ENCODE results near the gene EFNA3. TPM values are rescaled to one million over a fixed set of nuclear protein-coding genes. Genes with fewer than 3 reads are reported as not detected.

The EFNA3 gene
- total and polyA plus RNA-seq, 9 of the 15 experiments (the other 6 are each of a cell fraction or from before 2014, with no cell fraction given): 0.59 to 7.9 (median 4.7) TPM

DNA sequence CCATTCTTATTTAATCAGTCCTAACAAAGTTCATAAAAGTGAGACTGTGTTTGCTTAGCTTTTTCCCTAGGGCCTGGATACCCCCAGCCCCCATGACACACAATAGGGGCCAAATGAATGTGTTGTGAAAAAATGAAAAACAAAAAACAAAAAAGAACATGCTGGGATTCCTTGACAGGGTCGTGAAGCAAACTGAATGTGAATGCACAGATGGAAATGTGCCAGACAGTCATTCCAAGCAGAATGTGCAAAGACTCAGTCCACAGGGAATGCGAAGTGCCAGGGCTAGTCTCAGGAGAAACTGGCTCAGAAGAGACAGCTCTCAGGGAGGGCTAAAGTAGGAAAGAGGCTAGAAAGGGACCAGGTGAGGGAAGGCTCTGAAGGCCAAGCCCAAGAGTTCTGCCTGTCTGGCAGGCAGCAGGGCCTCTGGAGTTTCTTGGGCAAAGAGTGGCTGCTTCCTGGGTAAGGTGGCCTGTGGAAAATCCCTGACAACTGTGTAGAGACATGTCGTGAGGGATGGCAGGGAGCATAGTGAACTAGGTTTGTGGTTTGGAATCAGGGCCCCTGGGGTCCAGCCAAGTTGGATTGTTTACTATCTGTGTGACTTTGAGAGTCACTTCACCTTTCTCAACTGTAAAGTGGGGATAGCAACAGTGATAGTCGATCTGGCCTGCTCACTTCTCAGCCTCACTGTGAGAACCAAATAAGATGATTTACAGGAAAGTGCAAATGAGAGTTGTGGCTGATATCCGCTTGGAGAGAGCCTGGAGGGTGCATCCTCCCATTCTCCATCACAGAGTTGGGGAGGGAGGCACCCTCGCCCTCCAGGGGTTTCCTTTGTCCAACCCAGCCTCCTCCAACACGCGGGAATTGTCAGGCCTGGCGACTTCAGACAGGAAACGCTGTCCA, 28.7 kb upstream of the EFNA3 start (continued):
- TF ChIP-seq ZKSCAN1 (IDR thresholded peaks at IDR 0.05; ENCODE audit: low read depth, low read length): no peak
- no peak for TF ChIP-seq DPF2 (IDR thresholded peaks at IDR 0.05)
- no peak; the same call in 1 of the 2 replicates for TF ChIP-seq GABPA (tag; conservative IDR thresholded peaks at IDR 0.05; ENCODE audit: low read depth)
- TF ChIP-seq ZNF707 (CRISPR knock-in tag; conservative IDR thresholded peaks at IDR 0.05): no peak
- TF ChIP-seq, protein P1, sequence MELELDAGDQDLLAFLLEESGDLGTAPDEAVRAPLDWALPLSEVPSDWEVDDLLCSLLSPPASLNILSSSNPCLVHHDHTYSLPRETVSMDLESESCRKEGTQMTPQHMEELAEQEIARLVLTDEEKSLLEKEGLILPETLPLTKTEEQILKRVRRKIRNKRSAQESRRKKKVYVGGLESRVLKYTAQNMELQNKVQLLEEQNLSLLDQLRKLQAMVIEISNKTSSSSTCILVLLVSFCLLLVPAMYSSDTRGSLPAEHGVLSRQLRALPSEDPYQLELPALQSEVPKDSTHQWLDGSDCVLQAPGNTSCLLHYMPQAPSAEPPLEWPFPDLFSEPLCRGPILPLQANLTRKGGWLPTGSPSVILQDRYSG (tag; conservative IDR thresholded peaks at IDR 0.05; ENCODE audit: low read depth): peak; percentile 66; the same call in 1 of the 2 replicates

DNA sequence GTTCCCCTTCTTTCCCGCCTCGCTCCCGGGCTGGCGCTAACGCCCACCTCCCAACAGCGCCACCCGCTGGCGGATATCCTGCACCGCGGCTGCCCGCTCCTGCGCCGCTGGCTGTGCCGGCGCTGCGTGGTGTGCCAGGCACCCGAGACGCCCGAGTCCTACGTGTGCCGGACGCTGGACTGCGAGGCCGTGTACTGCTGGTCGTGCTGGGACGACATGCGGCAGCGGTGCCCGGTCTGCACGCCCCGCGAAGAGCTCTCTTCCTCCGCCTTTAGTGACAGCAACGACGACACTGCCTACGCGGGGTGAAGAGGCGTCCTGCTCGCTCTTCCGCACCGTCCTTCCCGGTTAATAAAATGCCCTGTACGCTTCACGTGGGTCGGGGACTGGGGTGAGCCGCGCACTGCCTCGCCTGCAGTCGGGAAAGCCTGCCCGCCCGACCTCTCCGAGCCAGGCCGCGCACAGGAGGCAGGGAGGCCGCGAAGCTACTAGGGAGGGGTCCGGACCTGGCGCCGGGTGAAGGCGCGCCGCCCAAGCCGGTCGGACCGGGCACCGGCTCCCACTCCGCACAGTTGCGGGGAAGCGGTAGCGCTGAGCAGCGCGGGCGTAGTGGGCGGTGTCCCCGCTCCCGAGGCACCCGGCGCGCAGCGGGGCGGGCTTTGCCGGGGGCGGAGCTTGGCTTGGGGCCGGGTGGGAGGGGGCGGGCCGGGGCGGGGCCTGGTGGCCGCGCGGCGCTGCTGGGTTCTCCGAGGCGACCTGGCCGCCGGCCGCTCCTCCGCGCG, 27.9 kb upstream of the EFNA3 start, which contains the start of gene ADAM15:
Gene ADAM15 (plus strand): TSS at position 757 of the 782 bp plus-strand sequence. CDS start 71 bp downstream, outside the sequence.
- Histone ChIP-seq H3K4me2 (ENCODE audit: insufficient read depth, low read length) (peak within 1 kb of the TSS; percentile 99), H3K36me3 (ENCODE audit: control insufficient read depth, insufficient read depth, low read length) (peaks cover 19% of the 10 kb centered on the region; the same call in 1 of the 3 replicates), H2AFZ (ENCODE audit: low read depth, low read length) (peak within 1 kb of the TSS; percentile 95), H3K9ac (ENCODE audit: insufficient read depth in 1 of 2, low read depth in 2 of 2, low read length in 2 of 2) (peak within 1 kb of the TSS; percentile 90 to 96), H3K9me1 (ENCODE audit: control insufficient read depth, insufficient read depth, low read length) (peaks cover 1% of the 10 kb centered on the region), H3K4me1 (replicated peaks in 1 of 2; ENCODE audit: control insufficient read depth in 2 of 2, insufficient read depth in 2 of 2, low read length in 2 of 2) (peaks cover 29 to 51% of the 10 kb centered on the region in 2 experiments), H3K4me3 (peak within 1 kb of the TSS; percentile 80), H3K9me3 (replicated peaks; ENCODE audit: control insufficient read depth, insufficient read depth, low read depth, low read length) (no peaks in the 10 kb centered on the region), H4K20me1 (replicated peaks; ENCODE audit: control insufficient read depth, insufficient read depth, low read length) (no peaks in the 10 kb centered on the region), H3K27me3 (ENCODE audit: control insufficient read depth in 2 of 2, insufficient read depth in 2 of 2, low read length in 2 of 2) (no peaks in the 10 kb centered on the region), H3K27ac (ENCODE audit: extremely low read depth, low read depth, low read length) (peak within 1 kb of the TSS; percentile 83), H3K79me2 (ENCODE audit: control insufficient read depth, insufficient read depth, low read length) (peaks cover 19% of the 10 kb centered on the region)
- ATAC-seq (peak; percentile 90), DNase-seq (ENCODE audit: extremely low read depth in 1 of 4, low spot score in 3 of 4) (peak; percentile 91 to 98 (median 98)), FAIRE-seq (peak; percentile 58)
- ChIA-PET POLR2A (interaction anchor here (0.6 to 1.7 kb wide), 10 partner anchors 9 to 122 kb away, joined by 3 to 6 read pairs (median 3); no protein-coding TSS in a partner anchor), CTCF (ENCODE audit: low intra/inter-chr PET ratio) (interaction anchor here (0.6 to 1.4 kb wide), 4 partner anchors 34 to 570 kb away, joined by 3 to 4 read pairs (median 3); partner anchors contain the start of gene PYGO2)
- intact Hi-C loops (cut with micrococcal nuclease): no loop called here
- no TSS peak for BruUV-seq (replicated peaks)
- in situ Hi-C loops (cut with MboI): no loop called here
- WGBS (ENCODE audit: insufficient coverage, low coverage, missing lambda C conversion rate): under 1% methylated on average over 58 of the region's 99 CpGs
- TF ChIP-seq, protein P2, sequence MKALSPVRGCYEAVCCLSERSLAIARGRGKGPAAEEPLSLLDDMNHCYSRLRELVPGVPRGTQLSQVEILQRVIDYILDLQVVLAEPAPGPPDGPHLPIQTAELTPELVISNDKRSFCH (CRISPR knock-in tag; IDR thresholded peaks at IDR 0.05): no peak
- TF ChIP-seq, protein P2 (tag; IDR thresholded peaks at IDR 0.05): peak; percentile 86; the same call in 1 of the 2 replicates
- TF ChIP-seq BMI1 (IDR thresholded peaks at IDR 0.05; ENCODE audit: low read length): no peak
- no peak for TF ChIP-seq ZNF785 (CRISPR knock-in tag; IDR thresholded peaks at IDR 0.05)
- TF ChIP-seq, protein P3, sequence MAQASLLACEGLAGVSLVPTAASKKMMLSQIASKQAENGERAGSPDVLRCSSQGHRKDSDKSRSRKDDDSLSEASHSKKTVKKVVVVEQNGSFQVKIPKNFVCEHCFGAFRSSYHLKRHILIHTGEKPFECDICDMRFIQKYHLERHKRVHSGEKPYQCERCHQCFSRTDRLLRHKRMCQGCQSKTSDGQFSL (CRISPR knock-in tag; IDR thresholded peaks at IDR 0.05): 0 out of 2 replicates have a peak, but pooled peaks have one; percentile 60
- TF ChIP-seq, protein P3 (tag; IDR thresholded peaks at IDR 0.05): no peak
- peak; percentile 99 for TF ChIP-seq RB1 (IDR thresholded peaks at IDR 0.05; ENCODE audit: low read depth)
- 0 out of 2 replicates have a peak, but pooled peaks have one; percentile 36 for TF ChIP-seq SMARCA5 (IDR thresholded peaks at IDR 0.05)
- TF ChIP-seq ZNF263 (CRISPR knock-in tag; IDR thresholded peaks at IDR 0.05; ENCODE audit: borderline replicate concordance): peak; percentile 44; the same call in 1 of the 2 replicates
- no peak for TF ChIP-seq HNRNPH1 (optimal IDR thresholded peaks at IDR 0.05; ENCODE audit: low read depth, low read length)
